CD4-positive, alpha-beta T cell (primary cell): ENCODE measurements around the gene TMEM201. TPM values are rescaled to one million over a fixed set of nuclear protein-coding genes. Genes with fewer than 3 reads are reported as not detected.

Experiments used
- ATAC-seq: fragments of 200-7000 bp; cut with Tn5 transposase; one replicate; pipeline ENCODE4 v1.10.0; 2022; ENCODE audit warnings: mild to moderate bottlenecking; ENCODE audit not compliant: poor library complexity
- CTCF ChIA-PET: fragments of 350-600 bp; sonication (Branson Sonifier 250); formaldehyde crosslinking; loops from one replicate; lab custom pipeline; 2021; ENCODE audit warnings: antibody characterized with exemption, inconsistent platforms; lab: Charles Lee
- POLR2A ChIA-PET: fragments of 350-600 bp; sonication (Branson Sonifier 250); formaldehyde crosslinking; loops from one replicate; lab custom pipeline; 2021; ENCODE audit warnings: antibody characterized with exemption, inconsistent platforms; lab: Charles Lee
- DNase-seq, 14 experiments: peaks; one replicate each; pipeline ENCODE4 v3.0.0-alpha.2; 2013 to 2020; ENCODE audit warnings: mixed read lengths in 2 of 14
- H3K27ac ChIP-seq, 2 donors: one replicate each; pipeline versions ENCODE4 v1.5.1 to v1.7.0; 2013; ENCODE audit warnings: low read length in 2 of 2, low read depth in 1 of 2, mild to moderate bottlenecking in 1 of 2
- H3K27me3 ChIP-seq, 2 experiments: 1 replicate in 1 of 2; 2 replicates in 1 of 2; pipeline versions ENCODE4 v1.6.1 to v1.7.0; 2013; ENCODE audit warnings: low read length in 2 of 2, control low read depth in 1 of 2, mild to moderate bottlenecking in 1 of 2, moderate library complexity in 1 of 2; ENCODE audit not compliant: insufficient read depth in 2 of 2, control insufficient read depth in 1 of 2
- H3K36me3 ChIP-seq: one replicate; pipeline ENCODE4 v1.6.1; 2013; ENCODE audit warnings: low read length, control low read depth; ENCODE audit not compliant: insufficient read depth
- H3K4me1 ChIP-seq: one replicate; pipeline ENCODE4 v1.6.1; 2013; ENCODE audit warnings: low read length, control low read depth; ENCODE audit not compliant: insufficient read depth
- H3K4me3 ChIP-seq: one replicate; pipeline ENCODE4 v1.5.1; 2013; ENCODE audit warnings: mild to moderate bottlenecking, low read length, moderate library complexity
- H3K9me3 ChIP-seq, 2 experiments: 1 replicate in 1 of 2; 2 replicates in 1 of 2; pipeline versions ENCODE4 v1.6.1 to v1.7.0; 2013; ENCODE audit warnings: low read length in 2 of 2, mild to moderate bottlenecking in 2 of 2, control low read depth in 1 of 2, moderate library complexity in 1 of 2; ENCODE audit not compliant: control insufficient read depth in 1 of 2, insufficient read depth in 1 of 2
- H3K27ac Mint-ChIP-seq: one replicate; pipeline ENCODE4 v1.8.0; 2020; ENCODE audit warnings: mixed read lengths
- H3K27me3 Mint-ChIP-seq: one replicate; pipeline ENCODE4 v1.8.0; 2021; ENCODE audit warnings: mixed read lengths
- H3K36me3 Mint-ChIP-seq: one replicate; pipeline ENCODE4 v1.8.0; 2021; ENCODE audit warnings: low read depth, mixed read lengths
- H3K4me1 Mint-ChIP-seq: one replicate; pipeline ENCODE4 v1.8.0; 2021; ENCODE audit warnings: low read depth, mixed read lengths
- H3K4me3 Mint-ChIP-seq: one replicate; pipeline ENCODE4 v1.8.0; 2020; ENCODE audit warnings: mild to moderate bottlenecking, mixed read lengths
- H3K9me3 Mint-ChIP-seq: one replicate; pipeline ENCODE4 v1.8.0; 2020; ENCODE audit warnings: mixed read lengths
- CTCF ChIP-seq: fragments of 200-600 bp; IDR thresholded peaks from one replicate; pipeline ENCODE4 v1.8.0; 2022; ENCODE audit warnings: antibody characterized with exemption, mild to moderate bottlenecking
- intact Hi-C, 2 experiments: fragments of 100-400 bp; cut with DNase I in 1 of 2; cut with micrococcal nuclease in 1 of 2; formaldehyde crosslinking; loops; one replicate each; pipeline versions ENCODE4 v1.15.1 to v1.9.0; 2023 to 2025; cut with DNase I, micrococcal nuclease
- total RNA-seq, 174 experiments: library from RNA in 2 of 174; stranded (reverse) in 2 of 174; gene quantifications; one replicate each; pipeline ENCODE4 v1.2.3 and lab custom pipeline; 2021 to 2026

TMEM201 gene
- total RNA-seq, 2 experiments from 2014 or later: 9.1 to 9.2 TPM

- peak overlapping the region; percentile 77 for H3K27ac Mint-ChIP-seq
- Histone ChIP-seq H3K27me3 (no peaks in the 10 kb centered on the region), H3K9me3 (no peaks in the 10 kb centered on the region), H3K36me3 (peaks cover 57% of the 10 kb centered on the region), H3K27ac (no peak overlapping the region), H3K4me3 (no peak overlapping the region), H3K4me1 (peaks cover 53% of the 10 kb centered on the region)
- no peak overlapping the region for H3K4me3 Mint-ChIP-seq
- no peaks in the 10 kb centered on the region for H3K27me3 Mint-ChIP-seq
- peaks cover 53% of the 10 kb centered on the region for H3K4me1 Mint-ChIP-seq
- ChIA-PET CTCF (no interaction called here), POLR2A (no interaction called here)
- peaks cover 64% of the 10 kb centered on the region for H3K36me3 Mint-ChIP-seq
- ATAC-seq: no peak
- intact Hi-C loops: no loop called here
- no peaks in the 10 kb centered on the region for H3K9me3 Mint-ChIP-seq
- no peak for TF ChIP-seq CTCF
- no peak for DNase-seq
These were observed 74.5 kb downstream of the TMEM201 start for GRCh38 chr1:9663257-9663656.

Other genes with a start within 250 kb of the TMEM201 start
- gene SLC25A33, start 49.4 kb upstream of the TMEM201 start, total RNA-seq: 1 to 10 TPM; 5.9 to 6.6 TPM
- gene PIK3CD, start 62.8 kb downstream of the TMEM201 start, total RNA-seq: 100 to 1,000 TPM; 202 to 213 TPM
- 10 to 100 TPM; 66.8 to 68.1 TPM for gene CLSTN1, start 235.1 kb downstream of the TMEM201 start, total RNA-seq